ENCODE measurements around the gene HIPK2.
"Not testable (repeated sequence)": the region's sequence is repeated elsewhere in the genome, so short reads cannot be mapped to it uniquely, and the experiment has no call there.

The HIPK2 gene

DNA sequence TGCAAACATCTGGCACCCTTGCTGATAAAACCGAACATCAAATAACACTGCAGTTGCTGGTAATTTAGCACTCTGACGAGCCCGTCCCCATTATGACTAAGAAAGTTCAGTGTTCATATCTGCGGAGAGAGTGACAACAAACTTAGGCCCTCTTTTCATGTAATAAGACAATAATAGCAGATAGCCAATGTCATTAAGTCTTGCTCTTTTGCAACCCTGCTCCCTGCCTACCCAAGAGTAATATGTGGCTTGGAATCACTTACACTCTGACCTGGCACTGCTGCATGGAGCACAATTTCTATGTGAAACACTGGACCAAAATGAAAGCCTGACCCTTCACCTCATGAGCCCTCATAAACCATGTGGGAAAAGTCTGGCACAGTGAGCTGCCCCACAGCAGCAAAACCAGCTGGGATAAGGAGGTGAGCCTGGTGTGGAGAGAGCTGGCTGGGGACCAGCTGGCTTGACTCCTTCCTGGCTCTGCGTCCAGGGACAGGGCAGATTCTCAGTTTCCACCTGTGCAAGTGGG, 86.5 kb downstream of the HIPK2 start:
- no peak for FAIRE-seq

DNA sequence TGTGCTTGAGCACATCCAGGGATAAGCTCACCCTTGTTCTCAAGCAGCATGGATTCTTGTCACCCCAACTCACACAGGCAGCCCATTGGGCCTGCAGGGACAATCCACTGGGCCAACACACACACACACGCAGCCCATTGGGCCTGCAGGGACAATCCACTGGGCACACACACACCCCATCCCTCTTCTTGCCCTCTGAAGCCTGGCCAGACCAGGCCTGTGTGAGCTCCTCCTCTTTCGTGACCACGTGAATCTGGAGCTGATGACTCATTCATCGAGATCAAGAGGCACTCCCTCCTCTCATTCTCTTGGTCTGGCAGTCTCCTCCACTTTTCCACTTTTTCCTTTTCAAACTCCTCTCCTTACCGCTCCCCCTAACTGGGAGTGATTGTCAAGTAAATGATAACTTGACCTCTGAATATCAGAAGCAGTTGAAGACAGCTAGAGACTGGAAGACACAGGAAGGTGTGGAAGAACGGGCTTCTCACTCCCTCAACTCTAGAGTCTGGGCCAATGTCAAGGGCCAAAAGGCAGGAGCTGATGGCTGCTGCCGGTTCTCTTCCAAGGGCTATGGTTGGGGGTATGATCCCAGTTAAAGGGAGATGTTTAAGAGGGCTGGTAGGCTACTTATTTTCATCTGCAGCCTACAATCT, 89.7 kb downstream of the HIPK2 start:
- FAIRE-seq, result no peak

DNA sequence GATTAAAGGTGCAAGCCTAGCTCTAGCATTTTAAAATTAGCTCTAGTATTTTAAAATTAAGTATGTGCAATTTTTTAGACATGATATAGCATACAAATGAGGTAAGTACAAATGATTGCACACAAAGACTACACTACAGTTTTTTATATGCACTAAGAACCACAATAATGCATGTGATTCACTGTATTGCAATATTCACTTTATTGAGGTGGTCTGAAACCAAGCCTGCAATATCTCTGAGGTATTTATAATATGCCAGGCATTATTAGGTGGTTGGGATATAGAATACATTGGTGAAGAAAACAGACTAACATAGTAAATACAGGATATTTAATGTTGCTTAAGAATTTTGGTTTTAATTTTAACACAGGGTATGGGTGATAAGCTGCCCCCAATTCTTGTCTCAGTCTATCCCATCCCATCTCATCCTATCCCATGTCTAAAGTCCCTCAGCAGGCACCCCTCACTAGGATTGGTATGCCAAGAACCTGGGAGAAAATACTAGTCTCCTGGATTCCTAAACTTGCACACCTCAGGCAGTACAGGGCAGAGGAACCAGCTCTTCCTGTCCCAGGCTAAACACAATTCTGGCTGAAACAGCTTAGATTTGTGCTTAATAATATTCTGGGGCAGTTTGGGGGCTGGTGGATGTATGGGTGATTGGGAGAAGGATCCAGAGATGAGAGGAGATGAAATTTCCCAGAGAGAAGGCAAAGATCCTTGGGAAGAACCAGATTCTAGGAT, 90.4 kb downstream of the HIPK2 start:
- no peak for FAIRE-seq

DNA sequence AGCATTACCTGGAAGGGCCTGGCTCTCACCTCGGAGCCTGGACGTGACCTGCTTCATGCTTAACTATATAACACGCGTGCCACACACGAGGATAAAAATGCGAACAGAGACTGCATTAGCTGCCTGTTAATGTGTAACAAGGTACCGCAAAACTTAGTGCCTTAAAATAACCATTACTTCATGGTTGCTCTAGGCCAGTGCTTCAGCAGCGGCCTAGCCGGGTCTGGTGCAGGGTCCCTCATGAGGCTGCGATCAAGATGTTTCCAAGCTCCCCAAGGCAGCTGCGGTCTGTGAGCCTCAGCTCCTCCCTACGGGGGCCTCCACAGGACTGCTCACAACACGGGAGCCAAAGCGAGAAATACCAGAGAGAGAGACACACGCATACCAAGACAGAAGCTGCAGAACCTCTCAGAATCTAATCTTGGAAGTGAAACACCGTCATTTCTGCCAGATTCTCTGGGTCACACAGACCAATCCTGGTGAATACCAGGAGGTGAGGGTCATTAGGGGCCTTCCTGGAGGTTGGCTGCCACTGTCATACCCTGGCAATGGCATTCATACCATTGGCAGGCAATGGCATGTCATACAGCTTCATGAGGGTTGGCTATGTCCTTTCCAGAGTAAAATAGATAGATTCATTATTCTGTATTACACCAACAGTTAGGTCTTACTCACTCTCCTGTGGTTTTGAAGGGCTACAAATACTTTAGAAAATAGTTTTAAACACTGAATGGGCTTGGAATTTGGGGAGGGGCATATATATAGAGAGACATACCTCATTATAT, 94.5 kb downstream of the HIPK2 start:
- FAIRE-seq, result no peak

DNA sequence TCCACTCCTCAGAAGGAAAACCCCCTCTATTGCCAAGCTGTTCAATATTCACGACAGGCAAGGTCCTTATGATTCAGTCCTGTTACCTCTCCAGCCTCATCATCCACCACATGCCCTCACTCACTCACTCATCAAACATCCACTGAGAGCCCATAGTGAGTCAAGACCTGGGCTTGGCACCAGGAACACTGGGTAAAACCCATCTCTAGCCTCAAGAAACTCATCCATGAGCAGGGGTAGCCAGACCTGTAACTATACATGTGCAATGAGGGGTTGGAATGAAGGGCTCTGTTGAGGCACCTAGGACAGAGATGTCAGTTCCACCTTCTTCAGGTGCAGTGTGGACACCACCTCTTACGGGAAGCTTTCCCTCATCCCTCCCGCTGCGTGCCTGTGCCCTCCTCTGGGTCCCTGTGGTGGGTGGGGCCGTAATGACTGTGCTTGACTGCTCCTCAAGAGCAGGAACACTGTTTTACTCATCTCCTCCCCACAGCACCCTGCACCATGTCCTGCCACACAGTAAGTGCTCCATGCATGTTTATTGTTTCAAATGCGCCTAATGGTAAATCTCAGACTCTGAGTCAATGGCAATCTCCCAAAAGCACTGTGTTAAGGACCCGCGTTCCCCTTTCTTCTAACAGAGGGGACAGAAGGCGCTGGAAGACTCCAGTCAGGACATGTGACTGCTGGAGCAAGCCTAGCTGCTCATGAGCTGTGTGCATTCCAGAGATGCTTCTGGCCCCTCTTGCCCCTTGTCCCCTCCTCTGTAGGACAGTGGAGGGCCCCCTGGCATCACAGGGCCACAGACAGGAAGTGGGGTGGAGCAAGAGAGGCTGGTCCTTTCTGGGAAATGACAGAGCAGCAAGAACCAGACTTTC, 95.4 kb downstream of the HIPK2 start:
- no peak for FAIRE-seq

DNA sequence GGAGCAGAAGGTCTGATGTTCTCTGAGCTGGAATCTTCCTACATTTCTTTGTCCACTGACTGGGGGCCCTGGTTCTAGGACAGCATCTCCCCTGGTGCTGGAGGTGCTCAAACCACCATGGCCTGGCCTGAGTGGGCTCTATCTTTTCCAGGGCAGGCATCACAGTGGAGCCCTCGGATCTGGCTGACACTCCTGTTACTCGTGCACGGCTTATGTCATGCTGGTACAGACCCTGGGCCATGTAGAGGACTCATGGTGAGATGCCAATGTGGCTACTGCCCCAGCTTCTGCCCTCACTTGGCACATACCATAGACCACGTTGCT, 96.0 kb downstream of the HIPK2 start:
- no peak for FAIRE-seq

DNA sequence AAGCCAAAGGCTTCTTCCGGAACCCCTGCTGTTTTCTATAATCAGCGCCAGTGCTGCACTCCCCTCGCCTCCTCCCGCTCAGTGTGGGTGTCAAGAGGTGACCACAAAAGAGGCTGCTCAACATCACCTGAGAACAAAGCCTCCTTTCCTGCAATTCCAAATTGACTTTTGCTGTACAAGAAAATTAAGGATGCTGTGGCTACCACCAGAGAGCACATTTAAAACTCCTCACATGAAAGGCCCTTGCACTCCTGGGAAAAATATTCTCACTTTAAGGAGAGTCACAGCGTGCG, 96.4 kb downstream of the HIPK2 start:
- no peak for FAIRE-seq

DNA sequence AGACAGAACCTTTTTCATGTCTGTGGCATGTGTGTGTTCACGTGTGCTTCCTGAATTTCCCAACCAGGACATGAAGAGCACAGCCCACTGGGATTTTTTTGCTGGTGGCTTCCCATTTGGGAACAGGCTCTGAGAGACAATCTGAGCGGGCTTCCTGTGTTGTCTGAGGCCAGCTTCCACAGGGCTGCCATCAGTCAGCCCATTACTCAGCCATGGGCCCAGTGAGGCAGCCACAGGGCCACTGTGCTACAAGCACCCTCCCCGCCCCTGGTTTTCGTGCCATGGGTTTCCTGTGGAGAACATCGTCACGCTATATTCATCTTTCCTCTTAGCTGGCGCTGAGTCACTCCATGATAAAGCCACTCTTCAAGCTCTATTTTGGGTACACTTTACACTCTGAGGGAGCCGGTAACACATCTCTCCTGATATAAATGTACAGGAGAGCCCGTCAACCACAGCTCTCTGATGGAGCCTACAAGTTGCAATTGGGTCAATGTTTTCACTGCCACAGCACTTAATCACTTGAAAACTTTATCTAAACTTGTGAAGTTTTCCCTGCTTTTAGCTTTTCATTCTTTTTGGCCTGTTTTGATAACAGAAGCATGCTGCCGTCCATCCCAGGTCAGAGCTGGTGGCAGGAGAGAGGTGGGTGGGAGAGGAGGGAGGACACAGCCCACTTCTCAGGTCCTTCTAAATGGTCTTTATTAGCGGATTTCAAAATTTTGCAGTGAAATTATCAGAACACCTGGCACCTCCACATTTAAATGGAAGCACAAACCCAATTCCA, 96.9 kb downstream of the HIPK2 start:
- no peak for FAIRE-seq

DNA sequence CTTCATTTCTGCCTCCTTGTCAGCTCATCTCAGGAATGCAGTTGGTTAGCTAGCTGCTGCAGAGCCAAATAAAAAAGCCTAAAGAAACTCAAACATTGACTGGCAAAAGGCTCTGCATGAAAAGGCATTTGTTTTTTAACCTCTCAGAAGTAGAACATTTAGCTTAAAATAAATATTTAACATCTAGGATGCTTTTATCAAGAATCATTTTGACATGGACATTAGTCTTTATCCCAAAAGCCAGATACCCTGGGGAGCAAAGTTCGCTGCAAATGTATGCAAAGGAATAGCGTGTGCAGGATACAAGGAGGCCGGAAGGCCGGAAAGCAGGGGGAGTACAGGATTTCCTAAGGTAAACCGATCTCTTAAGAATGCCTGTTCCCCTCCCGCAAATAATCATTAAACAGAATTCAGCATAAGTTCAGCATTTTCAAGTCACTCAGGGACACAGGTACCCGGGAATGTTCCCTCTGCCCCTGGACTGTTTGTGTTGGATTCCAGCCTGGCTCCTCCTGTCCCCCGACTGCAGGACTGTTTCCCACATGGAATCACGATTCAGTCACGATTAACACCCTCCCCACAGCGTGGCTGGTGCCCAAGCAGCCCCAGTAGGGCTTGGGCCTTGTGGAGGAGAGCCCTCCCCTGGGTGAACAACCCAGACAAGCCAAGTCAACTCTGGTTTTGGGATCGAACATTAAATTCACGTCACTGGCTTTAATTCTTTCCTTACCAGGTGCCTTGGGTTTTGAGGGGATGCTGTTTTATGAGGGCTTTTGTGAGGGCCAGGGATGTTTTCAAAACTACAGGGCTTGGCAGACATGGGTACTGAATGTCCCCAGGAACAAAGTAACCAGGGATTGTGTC, 97.8 kb downstream of the HIPK2 start:
- FAIRE-seq, result no peak

DNA sequence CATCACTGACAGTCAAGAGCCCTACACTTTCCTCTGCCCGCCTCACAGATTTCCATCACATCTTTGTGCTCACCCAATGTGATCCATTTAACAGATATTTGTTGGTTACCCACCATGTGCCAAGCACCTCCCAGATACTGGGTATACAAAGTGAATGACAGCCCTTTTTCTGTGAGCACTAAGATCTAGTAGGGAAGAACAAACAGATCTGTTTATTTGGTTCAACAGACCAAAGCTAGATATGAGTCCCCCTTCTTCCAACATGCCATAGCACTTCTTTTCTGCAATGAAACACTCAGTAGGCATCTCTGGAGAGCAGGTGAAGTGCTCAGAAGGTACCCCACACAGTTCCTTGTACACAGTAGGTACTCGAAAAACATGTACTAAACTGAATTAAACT, 101.4 kb downstream of the HIPK2 start:
- no peak for FAIRE-seq

DNA sequence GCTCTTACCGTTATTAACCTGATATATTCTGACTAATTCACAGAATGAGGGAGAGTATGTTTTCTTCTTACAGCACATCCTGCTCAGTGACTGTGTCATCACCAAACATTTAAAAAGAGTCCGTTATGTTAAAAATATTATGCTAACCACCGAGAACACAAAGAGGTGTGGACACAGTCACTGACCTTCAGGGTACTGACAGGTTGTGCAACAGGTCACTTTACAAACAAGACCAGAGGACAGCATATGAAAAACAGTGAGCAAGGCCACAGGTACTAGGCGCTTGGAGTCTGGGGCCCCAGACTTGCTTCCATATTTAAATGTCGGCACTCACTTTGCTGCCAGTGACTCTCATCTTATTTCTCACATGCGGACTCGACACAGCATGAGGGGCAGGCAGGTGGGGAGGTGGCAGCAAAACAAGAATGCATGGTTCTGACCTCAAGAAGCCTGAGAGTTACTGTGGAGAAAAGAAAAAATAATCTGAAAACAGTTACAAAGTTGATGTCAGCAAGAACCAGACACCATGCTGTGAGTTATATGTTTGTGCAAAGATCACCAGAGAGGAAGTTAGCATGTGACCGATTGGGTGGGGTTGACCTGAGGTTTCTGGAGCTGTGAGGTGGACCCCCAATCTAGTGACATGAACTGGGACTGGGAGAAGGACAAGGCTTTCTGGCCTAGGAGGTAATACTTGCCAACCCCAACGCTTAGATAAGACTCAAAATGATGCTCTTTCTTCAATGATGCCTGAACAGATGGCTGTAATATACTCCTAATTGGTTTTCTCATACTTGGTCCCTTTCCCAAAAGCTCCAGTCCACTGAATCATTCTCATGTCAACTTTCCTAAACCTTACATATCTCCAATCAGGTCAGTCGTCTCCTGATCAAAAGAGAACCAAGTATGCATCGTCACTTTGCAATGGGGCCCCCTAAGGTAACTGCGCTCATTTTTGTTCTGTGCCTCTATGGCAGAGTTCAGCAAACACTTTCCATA, 102.4 kb downstream of the HIPK2 start:
- FAIRE-seq, result no peak

DNA sequence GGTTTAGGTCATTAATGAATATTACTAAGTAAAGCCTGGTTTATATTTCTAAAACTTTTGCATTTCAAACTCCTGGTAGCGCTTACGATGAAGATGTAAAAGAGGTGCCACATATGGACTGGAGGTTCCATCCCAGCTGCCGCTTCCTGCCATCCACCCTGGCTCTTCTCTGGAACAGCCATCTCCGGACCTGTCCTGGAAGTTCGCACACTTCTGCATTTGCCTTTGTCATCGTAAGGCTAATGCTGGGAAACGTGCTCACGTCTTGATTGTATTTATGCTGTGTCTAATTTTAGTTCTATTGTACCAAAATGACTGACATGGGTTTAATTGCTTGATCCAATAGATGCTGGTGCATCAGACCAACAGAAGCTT, 103.1 kb downstream of the HIPK2 start:
- FAIRE-seq, result no peak

DNA sequence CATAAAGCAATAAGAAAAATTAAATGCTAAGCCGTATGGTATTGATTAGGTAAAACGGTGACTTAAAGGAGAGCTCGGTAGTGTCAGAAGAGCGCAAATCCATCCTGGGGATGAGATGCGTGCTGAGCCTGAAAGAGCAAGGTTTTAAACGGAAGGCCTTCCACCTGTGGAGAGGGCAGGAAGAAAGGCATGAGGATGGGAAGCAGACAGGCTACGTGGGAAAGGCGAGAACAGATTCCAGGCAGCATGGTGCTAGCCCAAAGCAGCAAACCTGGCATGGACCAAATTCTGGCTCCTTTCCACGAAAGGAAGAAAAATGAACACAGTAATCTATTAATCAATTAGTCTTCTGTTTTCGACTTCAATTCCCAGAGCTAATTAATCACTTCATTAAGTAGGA, 103.5 kb downstream of the HIPK2 start:
- FAIRE-seq, result no peak

DNA sequence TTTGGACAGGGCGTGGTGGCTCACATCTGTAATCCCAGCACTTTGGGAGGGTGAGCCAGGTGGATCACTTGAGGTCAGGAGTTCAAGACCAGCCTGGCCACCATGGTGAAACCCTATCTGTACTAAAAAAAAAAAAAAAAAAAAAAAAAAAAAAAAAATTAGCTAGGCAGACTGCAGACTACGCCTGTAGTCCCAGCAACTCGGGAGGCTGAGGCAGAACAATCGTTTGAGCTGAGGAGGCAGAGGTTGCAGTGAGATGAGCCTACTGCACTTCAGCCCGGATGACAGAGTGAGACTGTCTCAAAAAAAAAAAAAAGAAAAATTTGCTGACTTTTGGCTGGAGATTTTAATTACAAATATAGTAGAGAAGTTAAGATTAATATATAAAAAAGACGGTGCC, 104.0 kb downstream of the HIPK2 start:
- FAIRE-seq, result no peak

DNA sequence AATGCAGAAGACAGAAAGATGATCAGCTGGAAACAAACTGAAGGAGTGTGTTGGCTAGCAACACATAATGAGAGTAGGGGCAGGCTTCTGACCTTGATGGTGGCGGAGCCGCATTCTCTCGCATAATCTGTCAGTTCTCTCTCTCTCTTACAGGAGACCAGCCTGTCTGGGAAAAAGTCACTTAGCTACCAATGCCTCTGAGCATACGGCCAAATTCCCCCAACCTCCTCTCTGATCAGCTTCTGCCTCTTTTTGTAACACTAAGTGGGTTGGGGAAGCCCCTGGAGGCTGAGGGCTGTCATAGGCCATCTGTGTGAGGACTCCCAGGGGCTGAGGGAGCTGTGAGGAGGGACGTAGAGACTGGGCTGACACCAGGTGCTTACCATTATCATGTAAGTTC, 104.6 kb downstream of the HIPK2 start:
- FAIRE-seq, result no peak

DNA sequence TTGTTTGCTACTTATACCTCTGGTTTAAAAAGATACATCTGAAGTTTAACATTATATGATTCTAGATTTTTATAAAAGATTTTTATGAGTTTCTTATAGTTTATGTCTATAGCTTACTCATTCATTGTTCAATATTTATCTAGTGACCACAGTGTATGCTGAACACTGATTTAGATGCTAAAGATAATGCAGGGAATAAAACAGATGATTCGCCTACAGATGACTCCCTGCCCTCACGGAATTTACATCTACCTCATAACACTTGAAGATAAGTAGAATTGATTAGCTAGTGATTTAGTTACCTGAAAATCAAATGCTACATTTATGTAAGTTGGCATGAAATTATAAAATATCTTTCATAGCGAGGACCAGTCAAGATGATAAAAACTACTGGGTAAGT, 105.8 kb downstream of the HIPK2 start:
- FAIRE-seq, result no peak

DNA sequence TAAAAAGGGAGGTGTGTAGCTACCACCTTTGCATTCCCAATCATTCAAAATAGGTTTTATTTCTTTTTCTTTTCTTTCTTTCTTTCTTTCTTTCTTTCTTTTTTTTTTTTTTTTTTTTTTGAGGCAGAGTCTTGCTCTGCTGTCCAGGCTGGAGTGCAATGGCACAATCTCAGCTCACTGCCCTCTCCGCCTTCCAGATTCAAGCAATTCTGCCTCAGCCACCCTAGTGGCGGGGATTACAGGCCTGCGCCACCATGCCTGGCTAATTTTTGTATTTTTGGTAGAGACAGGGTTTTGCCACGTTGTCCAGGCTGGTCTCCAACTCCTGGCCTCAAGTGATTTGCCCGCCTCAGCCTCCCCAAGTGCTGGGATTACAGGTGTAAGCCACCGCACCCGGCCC, 107.1 kb downstream of the HIPK2 start:
- not testable (repeated sequence) for FAIRE-seq

DNA sequence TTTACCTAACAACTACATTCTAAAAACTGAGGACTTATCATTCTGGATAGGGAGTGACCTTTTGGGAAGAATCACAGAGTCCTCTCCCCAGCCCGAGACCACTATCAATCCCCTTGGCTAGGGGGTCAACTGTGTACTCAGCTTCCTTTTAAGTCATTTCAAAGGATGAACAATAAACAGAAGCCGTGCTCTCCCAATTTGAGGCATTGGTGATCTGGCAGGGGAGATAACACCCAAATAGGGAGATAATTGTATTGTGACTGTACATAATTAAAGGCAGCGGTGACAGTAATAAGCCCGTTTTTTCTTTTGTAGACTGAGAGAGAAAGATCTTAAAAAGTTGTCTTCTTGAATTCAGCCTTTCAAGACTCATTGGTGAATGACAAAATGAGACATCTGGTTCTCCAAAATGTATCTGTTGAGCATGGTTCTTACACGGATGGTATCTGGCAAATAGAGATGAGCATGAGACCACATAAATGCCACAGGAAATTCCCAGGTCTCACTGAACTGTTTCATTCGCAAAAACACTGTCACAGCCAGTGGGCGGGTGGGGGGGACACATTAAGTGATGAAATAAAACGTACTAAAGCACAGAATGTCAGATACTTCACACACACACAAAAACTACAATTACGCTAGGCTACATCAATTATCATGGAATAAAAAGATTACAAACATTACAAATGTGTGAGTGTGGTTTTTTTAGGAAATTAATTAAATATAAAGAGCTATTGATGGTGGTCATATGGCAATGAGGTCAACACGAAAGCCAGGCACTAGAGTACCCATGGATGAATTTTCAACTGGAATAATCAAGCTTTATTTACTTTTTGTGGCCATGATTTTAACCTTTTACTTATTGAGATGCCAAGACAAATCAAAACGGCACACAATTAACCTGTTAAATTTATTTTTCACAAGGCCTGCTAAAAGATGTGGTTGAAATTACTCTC, 108.4 kb downstream of the HIPK2 start:
- no peak for FAIRE-seq

DNA sequence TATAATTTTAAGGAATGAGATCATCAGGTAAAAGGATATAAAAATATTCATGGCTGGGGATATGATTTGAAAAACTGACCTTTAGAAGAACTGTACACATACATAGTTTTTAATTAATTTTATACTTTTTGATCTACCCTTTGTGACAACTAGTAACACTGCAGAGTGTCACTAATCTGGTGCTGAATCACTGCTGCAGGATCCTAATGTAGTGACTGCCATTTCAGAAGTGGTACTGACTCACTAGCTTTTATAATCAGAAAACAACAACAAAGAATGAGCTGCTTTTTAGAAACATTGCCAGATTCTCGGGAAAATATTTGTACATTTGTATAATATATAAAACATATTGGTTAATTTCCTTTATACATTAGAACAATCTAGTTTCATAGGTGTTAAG, 110.4 kb downstream of the HIPK2 start:
- FAIRE-seq, result no peak

Data from TTC549 (cell line).